HG03097 (cell line): ENCODE measurements around the gene NUDT8.
"Not testable (repeated sequence)": the region's sequence is repeated elsewhere in the genome, so short reads cannot be mapped to it uniquely, and the experiment has no call there.

Experiments
- ATAC-seq: cut with Tn5 transposase; IDR thresholded peaks from one replicate; pipeline ENCODE4 v1.9.1; 2021; ENCODE audit not compliant: unreplicated experiment, low FRiP score

Gene NUDT8

DNA sequence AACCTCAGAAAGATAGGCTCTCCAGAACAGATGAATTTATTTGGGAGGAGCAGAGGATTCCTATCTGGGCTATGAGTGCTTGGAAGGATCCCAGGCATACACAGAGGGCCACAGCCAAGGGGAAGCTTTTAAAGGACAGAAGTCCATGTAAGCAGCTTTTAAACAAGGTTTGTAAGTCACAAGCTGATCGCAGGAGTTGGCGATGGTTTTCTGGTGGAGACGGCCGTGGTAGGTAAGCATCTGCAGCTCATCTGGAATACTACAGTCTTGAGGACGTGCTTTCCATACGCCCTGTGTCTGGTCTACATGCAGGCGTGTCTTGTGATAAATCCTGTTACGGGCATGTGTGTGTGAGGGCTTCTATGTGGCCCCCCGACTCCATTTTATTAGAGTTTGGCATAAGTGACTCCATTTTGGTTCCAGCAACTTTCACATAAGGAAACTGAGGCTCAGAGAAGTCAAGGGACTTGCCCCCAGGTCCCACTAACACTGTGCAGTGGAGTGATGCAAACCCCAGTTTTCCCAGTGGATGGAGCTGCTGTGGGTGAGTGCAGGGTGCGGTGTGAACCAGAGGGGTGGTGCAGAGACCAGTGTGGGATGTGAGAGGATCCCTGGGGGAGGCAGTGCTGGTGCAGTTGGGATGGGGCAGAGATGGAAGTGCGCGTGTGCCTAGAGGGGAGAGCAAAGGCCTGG, 32.6 kb upstream of the NUDT8 start:
- no peak for ATAC-seq

DNA sequence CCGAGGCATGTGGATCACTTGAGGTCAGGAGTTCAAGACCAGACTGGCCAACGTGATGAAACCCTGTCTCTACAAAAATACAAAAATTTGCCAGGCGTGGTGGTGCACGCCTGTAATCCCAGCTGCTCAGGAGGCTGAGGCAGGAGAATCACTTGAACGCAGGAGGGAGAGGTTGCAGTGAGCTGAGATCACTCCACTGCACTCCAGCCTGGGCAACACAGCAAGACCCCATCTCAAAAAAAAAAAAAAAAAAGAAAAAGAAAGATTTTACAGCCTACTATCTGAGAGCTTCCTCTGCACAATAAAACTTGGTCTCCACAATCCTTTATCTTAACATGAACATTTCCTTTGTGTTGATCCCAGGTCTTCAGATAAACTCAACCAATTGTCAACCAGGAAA, 31.0 kb upstream of the NUDT8 start:
- ATAC-seq = not testable (repeated sequence)

DNA sequence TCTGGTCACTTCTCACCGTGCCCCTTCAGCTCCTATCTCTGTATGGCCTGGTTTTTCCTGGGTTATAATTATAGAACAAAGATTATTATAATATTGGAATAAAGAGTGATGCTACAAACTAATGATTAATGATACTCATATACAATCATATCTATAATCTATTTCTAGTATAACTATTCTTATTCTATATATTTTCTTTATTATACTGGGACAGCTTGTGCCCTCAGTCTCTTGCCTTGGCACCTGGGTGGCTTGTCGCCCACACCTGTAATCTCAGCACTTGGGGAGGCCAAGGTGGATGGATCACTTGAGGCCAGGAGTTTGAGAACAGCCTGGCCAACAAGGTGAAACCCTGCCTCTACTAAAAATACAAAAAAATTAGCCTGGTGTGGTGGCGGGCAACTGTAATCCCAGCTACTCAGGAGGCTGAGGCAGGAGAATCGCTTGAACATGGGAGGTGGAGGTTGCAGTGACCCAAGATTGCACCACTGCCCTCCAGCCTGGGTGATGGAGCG, 30.0 kb upstream of the NUDT8 start:
- ATAC-seq = not testable (repeated sequence)

- ATAC-seq = no peak
Measured at GRCh38 chr11:67657300-67657699, 27.6 kb upstream of the NUDT8 start.

DNA sequence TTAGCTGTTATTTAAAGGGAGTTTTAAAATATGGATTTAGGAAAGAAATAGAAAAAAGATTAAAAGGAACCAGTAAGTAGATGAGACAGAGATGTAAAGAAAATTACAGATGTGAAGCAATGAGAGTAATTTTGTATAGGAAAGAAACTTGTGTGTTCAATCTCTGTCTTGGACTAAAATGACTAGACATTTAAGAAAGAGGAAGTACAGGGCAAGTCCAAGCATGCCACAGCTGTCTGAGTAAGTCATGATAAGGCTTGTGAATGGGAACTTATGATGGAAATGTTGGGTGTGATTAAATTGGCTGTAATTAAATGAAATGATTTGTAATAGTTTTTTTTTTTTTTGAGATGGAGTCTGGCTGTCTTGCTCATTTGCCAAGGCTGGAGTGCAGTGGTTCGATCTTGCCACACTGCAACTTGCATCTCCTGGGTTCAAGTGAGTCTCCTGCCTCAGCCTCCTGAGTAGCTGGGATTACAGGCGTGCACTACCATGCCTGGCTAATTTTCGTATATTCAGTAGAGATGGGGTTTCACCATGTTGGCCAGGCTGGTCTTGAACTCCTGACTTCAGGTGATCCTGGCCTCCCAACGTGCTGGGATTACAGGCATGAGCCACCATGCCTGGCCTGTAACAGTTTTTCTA, 26.7 kb upstream of the NUDT8 start:
- no peak for ATAC-seq

DNA sequence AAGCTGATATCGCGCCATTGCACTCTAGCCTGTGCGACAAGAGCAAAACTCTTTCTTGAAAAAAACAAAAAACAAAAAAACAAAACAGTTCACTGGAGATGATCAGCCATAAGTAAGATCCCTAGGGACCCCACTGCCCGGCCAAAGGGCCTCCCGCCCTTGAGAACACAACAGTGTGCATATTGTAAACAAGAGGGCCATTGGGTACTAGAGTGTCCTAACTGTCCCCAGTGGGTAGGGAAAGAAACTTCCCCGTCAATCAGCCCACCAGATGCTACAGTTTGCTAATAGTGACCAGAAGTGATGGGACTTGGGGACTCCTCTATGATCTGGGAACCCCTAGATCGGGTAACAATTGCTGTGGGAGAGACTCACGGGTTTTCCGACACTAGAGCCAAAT, 24.5 kb upstream of the NUDT8 start:
- ATAC-seq = no peak

- ATAC-seq = no peak
Measured at GRCh38 chr11:67652965-67653845, 23.5 kb upstream of the NUDT8 start.

- no peak for ATAC-seq
Measured at GRCh38 chr11:67651976-67652781, 22.4 kb upstream of the NUDT8 start.

- ATAC-seq = no peak
Measured at GRCh38 chr11:67649634-67650510, 20.1 kb upstream of the NUDT8 start.

GRCh38 chr11:67648796-67649613, 19.3 kb upstream of the NUDT8 start:
- ATAC-seq = no peak

DNA sequence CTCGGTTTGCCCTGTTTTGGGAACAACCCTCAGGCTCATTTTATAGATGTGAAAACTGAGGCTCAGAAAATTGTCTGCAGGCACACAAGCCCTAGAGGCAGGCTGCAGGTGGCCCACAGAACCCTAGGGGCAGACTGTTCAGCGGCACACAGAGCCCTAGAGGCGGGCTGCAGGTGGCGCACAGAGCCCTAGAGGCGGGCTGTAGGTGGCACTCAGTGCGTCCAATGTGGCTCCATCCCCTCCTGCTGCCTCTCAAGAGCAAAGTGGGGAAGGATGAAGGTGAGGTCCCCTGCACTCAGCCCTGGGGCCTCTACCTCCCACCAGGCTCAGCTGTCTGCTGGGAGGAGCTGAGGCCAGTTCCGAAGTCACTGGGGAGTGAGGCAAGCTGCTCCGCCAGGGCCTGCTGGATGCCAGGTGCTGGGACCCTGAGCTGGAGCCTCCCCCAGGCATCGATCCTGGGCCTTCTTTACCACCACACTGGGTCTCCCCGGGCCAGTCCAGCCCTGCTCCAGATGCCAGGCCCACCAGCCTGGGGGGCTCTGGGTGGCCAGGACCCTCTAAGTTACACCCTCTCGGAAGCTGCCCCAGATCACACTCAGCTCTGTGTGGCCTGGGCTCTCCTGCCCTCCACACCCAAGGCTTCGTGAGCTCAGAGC, 18.5 kb upstream of the NUDT8 start:
- ATAC-seq = no peak

GRCh38 chr11:67647471-67647870, 17.7 kb upstream of the NUDT8 start:
- ATAC-seq = no peak

- ATAC-seq = no peak
Measured at GRCh38 chr11:67646535-67647336, 17.0 kb upstream of the NUDT8 start.

DNA sequence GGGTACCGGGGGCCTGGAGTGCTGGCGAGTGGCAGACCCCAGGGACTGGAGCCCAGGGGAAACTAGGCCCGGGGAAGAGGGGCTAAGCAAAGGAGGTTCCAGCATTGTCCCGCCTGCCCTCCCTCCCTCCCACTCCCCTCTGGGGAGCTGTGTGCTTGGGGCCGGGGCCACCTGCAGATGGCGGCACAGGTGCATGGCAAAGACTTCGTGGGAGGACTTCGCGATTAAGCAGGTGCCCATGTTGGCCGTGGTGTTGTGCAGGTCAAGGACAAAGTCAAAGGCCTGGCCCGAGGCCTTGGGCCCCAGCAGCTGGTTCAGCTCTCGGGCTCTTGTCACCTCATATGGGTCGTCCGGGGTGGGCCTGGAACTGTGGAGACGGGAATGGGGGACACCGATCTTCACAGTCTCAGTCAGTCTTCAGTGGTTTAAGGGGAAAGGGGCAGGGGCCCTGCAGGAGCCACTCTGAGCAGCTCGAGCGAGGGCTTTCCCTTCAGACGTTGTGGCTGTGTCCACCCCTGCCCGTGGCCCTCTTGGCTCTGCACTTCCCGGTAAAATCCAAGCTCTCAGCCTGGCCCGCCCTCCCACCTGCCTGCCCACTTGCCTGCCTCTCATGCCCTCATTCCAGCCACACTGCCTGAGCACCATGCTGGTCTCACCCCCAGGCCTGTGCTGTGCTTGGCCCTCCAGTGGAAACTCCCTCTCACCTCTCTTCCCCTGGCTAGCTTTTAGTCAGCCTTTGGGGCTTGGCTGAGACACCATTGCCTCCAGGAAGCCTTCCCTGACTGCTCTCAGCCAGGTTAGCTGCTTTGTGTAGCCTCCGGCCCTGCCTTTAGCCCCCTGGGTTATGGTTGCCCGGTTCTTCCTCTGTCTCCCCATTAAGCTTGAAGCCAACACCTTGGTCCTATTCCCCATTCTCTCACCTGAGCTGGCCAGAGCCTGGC, 16.1 kb upstream of the NUDT8 start:
- no peak for ATAC-seq

- no peak for ATAC-seq
Measured at GRCh38 chr11:67644472-67645418, 15.0 kb upstream of the NUDT8 start.
